ENCODE results near the gene C22orf15.

Gene C22orf15

GRCh38 chr22:23787600-23787896 lies 24.8 kb downstream of the C22orf15 start:
- no peak for DNase-seq (ENCODE audit: low read depth)

- no peak for DNase-seq (ENCODE audit: low read depth)
Measured at GRCh38 chr22:23787910-23788309, 25.1 kb downstream of the C22orf15 start.

GRCh38 chr22:23789121-23789520 lies 26.3 kb downstream of the C22orf15 start:
- no peak for DNase-seq (ENCODE audit: low read depth)

GRCh38 chr22:23789638-23790037 lies 26.8 kb downstream of the C22orf15 start:
- DNase-seq (ENCODE audit: low read depth), result no peak

- no peak for DNase-seq (ENCODE audit: low read depth)
Measured at GRCh38 chr22:23790819-23791737, 28.3 kb downstream of the C22orf15 start.

GRCh38 chr22:23791738-23792645 lies 29.2 kb downstream of the C22orf15 start:
- no peak for DNase-seq (ENCODE audit: low read depth)

- DNase-seq (ENCODE audit: low read depth), result no peak
Measured at GRCh38 chr22:23793326-23793725, 30.5 kb downstream of the C22orf15 start.

GRCh38 chr22:23796461-23796860 lies 33.7 kb downstream of the C22orf15 start:
- no peak for DNase-seq (ENCODE audit: low read depth)

GRCh38 chr22:23800297-23801237 lies 37.8 kb downstream of the C22orf15 start:
- DNase-seq (ENCODE audit: low read depth), result no peak

- DNase-seq (ENCODE audit: low read depth), result no peak
Measured at GRCh38 chr22:23801238-23801821, 38.5 kb downstream of the C22orf15 start.

GRCh38 chr22:23801886-23802377 lies 39.1 kb downstream of the C22orf15 start:
- DNase-seq (ENCODE audit: low read depth), result no peak

- no peak for DNase-seq (ENCODE audit: low read depth)
Measured at GRCh38 chr22:23803001-23803819, 40.4 kb downstream of the C22orf15 start.

- DNase-seq (ENCODE audit: low read depth), result no peak
Measured at GRCh38 chr22:23804781-23805291, 42.0 kb downstream of the C22orf15 start.

GRCh38 chr22:23806837-23807236 lies 44.0 kb downstream of the C22orf15 start:
- no peak for DNase-seq (ENCODE audit: low read depth)

GRCh38 chr22:23812378-23812777 lies 49.6 kb downstream of the C22orf15 start:
- no peak for DNase-seq (ENCODE audit: low read depth)

Data from stimulated activated CD8-positive, alpha-beta memory T cell treated with anti-CD3 and anti-CD28 coated beads, Interleukin-15, amount 100 ng/mL, for 24 hours (primary cell).